IPS-15b (cell line): ENCODE data around the gene CPNE2.

Source experiments
- H3K27me3 ChIP-seq: one replicate; pipeline ENCODE4 v1.6.1; 2013; ENCODE audit warnings: low read length; ENCODE audit not compliant: control insufficient read depth, insufficient read depth
- H3K36me3 ChIP-seq: one replicate; pipeline ENCODE4 v1.6.1; 2013; ENCODE audit warnings: low read length; ENCODE audit not compliant: control insufficient read depth, insufficient read depth
- H3K4me1 ChIP-seq: one replicate; pipeline ENCODE4 v1.6.1; 2013; ENCODE audit warnings: mild to moderate bottlenecking, low read length; ENCODE audit not compliant: control insufficient read depth, insufficient read depth
- H3K4me3 ChIP-seq: one replicate; pipeline ENCODE4 v1.5.1; 2013; ENCODE audit warnings: low read depth, low read length
- H3K9ac ChIP-seq: one replicate; pipeline ENCODE4 v1.6.1; 2013; ENCODE audit warnings: low read depth, mild to moderate bottlenecking, low read length
- H3K9me3 ChIP-seq: one replicate; pipeline ENCODE4 v1.6.1; 2013; ENCODE audit warnings: mild to moderate bottlenecking, low read length; ENCODE audit not compliant: control insufficient read depth, insufficient read depth

CPNE2 gene

GRCh38 chr16:57196286-57196685, 103.9 kb downstream of the CPNE2 start:
- Histone ChIP-seq H3K27me3 (no peaks in the 10 kb centered on the region), H3K4me3 (no peak overlapping the region), H3K9ac (no peak overlapping the region), H3K9me3 (no peaks in the 10 kb centered on the region), H3K36me3 (no peaks in the 10 kb centered on the region), H3K4me1 (no peaks in the 10 kb centered on the region)

GRCh38 chr16:57196753-57197152, 104.4 kb downstream of the CPNE2 start:
- Histone ChIP-seq H3K9me3 (no peaks in the 10 kb centered on the region), H3K9ac (no peak overlapping the region), H3K36me3 (no peaks in the 10 kb centered on the region), H3K4me3 (no peak overlapping the region), H3K4me1 (no peaks in the 10 kb centered on the region), H3K27me3 (no peaks in the 10 kb centered on the region)
